Right lobe of liver (tissue), 4 donors: Measurements from ENCODE around the gene NCOA5.

Experiments used
- POLR2A ChIP-seq: fragments of 450-650 bp; IDR thresholded peaks from one replicate; pipeline ENCODE4 v1.6.1; 2017; ENCODE audit warnings: antibody characterized with exemption, mild to moderate bottlenecking
- TF ChIP-seq, protein P1 (sequence below), 4 donors: fragments of 200-600 bp in 3 of 4; fragments of 450-650 bp in 1 of 4; IDR thresholded peaks; one replicate each; pipeline versions ENCODE4 v1.5.1 to v1.8.0; 2016 to 2022; ENCODE audit warnings: antibody characterized with exemption in 4 of 4, mild to moderate bottlenecking in 2 of 4
- donor health status: DM: no; HTN: no; CAD: no.
- donor health status: DM: no; HTN: no; CAD: no.
- donor health status: DM: no; HTN: yes; CAD: no.

- TF ChIP-seq, protein P1, sequence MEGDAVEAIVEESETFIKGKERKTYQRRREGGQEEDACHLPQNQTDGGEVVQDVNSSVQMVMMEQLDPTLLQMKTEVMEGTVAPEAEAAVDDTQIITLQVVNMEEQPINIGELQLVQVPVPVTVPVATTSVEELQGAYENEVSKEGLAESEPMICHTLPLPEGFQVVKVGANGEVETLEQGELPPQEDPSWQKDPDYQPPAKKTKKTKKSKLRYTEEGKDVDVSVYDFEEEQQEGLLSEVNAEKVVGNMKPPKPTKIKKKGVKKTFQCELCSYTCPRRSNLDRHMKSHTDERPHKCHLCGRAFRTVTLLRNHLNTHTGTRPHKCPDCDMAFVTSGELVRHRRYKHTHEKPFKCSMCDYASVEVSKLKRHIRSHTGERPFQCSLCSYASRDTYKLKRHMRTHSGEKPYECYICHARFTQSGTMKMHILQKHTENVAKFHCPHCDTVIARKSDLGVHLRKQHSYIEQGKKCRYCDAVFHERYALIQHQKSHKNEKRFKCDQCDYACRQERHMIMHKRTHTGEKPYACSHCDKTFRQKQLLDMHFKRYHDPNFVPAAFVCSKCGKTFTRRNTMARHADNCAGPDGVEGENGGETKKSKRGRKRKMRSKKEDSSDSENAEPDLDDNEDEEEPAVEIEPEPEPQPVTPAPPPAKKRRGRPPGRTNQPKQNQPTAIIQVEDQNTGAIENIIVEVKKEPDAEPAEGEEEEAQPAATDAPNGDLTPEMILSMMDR (IDR thresholded peaks at IDR 0.05) = no peak
- TF ChIP-seq POLR2A = no peak
Measured at GRCh38 chr20:46050444-46050843, 39.3 kb downstream of the NCOA5 start.
